Inflammatory macrophage treated with lipopolysaccharide for 4 hours (primary cell): Measurements from ENCODE around the gene NR1D1.
A peak's percentile ranks its signal among the peaks of the same experiment; 100 is the strongest.
"Not testable (repeated sequence)": the region's sequence is repeated elsewhere in the genome, so short reads cannot be mapped to it uniquely, and the experiment has no call there.

ENCODE experiments used
- DNase-seq: peaks from one replicate; pipeline ENCODE4 v3.0.0-alpha.2; 2020

The NR1D1 gene

GRCh38 chr17:40100419-40100668 lies at the start of gene NR1D1:
Gene NR1D1, minus strand, starts transcription at chr17:40100589. Its CDS starts 495 bp downstream, at chr17:40100094.
- no peak for DNase-seq

DNA sequence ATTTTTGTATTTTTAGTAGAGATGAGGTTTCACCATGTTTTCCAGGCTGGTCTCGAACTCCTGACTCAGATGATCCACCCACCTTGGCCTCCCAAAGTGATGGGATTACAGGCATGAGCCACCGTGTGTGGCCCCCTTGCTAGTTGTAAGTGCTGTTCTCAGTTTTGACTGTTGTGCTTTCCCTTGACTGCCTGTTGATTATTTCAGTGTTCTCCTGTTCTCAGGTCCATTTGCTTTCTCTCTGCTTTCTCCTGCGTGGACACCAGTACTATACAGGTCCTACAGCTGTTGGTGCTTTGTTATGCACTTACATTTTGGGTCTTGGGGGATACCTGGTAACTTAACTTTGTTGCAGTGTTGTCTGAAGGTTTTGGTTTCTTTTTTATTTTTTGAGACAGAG lies 48.1 kb upstream of the NR1D1 start:
- no peak for DNase-seq

- no peak for DNase-seq
Observed at GRCh38 chr17:40145476-40145875, 45.1 kb upstream of the NR1D1 start.

DNA sequence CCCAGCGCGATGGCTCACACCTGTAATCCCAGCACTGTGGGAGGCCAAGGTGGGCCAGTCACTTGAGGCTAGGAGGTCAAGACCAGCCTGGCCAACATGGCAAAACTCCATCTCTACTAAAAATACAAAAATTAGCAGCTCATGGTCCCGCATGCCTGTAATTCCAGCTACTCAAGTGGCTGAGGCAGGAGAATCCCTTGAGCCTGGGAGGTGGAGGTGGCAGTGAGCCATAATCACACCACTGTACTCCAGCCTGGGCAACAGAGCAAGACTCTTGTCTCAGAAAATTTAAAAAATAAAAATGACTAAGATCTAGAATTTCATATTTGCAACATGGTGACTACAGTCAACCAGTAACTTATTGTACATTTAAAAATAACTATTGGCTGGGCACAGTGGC lies 42.8 kb upstream of the NR1D1 start:
- not testable (repeated sequence) for DNase-seq

DNA sequence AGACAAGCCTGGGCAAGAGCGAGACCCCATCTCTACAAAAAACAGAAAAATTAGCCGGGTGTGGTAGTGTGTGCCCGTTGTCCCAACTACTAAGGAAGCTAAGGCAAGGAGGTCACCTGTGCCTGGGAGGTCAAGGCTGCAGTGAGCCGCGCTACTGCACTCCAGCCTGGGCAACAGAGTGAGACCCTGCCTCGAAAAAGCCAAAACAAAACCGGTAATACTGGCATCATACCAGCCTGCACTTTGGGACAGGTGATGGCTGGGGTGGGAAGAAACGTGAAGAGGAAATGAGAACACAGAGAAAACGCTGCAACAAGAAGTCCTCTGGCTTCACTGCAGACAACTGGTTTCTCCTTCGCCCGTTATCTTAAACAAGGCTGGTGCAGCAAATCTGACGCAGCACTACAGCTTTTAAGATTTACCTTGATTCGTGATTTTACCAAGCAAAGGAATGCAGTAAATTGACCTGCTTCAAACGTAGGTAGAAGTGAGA lies 39.2 kb upstream of the NR1D1 start:
- no peak for DNase-seq

GRCh38 chr17:40135817-40136216 lies 35.4 kb upstream of the NR1D1 start:
- no peak for DNase-seq

DNA sequence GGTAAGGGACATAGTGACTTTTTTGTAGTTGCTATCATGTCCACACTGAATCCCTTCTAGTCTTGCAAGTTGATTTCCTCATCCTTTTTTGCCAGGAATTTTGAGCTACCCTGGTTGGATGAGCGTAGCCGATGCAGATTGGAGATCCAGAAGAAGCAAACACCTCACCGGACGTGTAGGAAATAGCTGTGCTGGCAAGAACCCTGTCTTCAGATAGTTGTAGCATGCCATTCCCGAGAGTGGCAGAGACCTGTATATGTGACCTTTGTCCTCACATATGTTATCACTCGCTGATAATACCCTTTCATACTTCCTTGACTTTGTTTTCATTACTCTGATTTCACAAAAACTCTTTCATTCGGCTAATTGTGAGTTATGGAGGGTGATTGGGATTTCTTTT lies 33.8 kb upstream of the NR1D1 start:
- no peak for DNase-seq

GRCh38 chr17:40130352-40131042 lies 30.1 kb upstream of the NR1D1 start:
- peak; percentile 94 for DNase-seq

DNA sequence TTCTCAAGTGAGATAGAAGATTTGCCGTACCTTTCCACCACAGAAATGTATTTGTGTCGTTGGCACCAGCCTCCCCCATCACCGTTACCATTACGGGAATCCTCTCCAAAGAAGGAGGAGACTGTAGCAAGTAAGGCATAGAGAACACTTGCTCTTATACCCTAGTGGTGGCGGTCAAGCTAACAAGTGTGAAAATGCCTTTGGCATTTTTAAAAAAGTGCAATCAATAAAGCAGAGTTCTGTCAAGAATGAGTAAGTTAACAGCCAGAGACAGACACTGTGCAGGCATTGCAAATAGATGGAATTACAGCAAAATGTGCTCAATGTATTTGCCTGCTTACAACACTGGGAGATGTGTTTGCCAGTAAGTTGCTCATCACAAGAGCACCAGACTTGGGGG lies 29.1 kb upstream of the NR1D1 start:
- DNase-seq: no peak

DNA sequence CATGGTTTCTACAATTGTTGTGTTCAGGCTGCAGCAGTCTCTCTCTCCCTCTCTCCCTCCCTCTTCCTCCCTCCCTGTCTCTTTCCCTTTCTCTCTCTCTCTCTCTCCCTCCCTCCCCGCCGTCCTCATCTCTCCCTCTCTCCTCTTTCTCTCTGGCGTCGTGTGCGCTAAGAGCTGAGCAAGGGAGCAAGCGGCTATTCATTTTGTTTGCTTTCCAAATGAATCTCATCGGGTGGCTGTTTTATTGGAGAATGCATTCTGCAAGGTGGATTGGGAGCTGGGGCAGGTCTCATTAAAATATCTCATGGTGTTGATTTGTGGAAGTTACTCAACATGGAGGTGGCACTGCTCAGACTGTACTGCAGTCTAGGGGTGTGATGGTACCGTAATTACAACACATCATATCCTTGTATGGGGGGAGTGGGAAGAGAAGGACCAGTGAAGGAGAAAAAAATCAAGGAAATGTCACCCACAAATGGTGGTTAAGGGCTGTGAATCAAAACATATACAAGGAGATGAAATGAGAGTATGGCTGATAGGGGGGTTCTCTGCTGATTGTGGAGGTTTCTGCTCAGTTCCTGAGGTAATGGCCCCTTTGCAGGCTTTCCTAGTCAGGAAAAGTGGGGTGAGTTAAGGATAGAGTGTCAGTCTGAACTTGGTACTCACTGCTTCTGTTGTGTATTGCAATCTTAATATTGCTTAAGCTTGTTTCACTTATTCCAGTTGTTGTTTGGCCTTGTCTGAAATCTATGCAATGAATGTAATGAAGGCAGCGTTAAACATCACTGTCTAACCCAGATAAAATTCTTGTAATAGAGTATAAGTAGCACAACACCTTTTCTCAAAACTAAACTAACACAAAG lies 24.1 kb upstream of the NR1D1 start:
- no peak for DNase-seq

- no peak for DNase-seq
Observed at GRCh38 chr17:40123811-40124114, 23.4 kb upstream of the NR1D1 start.

DNA sequence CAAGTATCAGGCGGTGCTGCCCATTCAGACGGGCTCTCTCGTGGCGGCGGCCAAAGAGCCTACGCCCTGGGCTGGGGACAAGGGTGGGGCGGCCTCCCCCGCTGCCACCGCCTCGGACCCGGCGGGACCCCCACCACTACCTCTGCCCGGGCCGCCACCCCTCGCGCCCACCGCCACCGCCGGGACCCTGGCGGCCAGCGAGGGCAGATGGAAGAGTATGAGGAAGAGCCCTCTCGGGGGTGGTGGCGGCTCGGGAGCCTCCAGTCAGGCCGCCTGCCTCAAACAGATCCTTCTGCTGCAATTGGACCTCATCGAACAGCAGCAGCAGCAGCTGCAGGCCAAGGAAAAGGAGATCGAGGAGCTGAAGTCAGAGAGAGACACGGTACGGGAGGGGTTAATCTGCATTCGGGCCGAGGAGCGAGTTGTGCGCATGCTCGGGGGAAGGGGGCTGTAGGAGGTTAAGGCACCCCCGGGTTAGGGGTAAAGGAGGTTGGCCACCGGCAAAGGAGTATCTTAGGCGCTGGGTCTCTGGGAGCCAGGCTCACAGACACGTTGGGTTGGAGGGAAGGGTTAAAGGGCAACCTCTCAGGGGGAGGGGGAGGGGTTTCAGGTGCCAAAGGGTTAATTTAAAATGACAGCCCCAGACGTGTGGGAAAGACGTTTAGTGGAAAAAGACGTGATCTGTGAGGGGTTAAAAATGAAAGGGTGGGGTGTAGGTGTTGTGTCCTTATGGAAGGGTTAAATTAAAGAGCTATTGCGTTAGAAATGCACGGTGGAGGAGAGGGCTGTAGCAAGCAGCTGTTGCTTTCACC lies 22.8 kb upstream of the NR1D1 start:
- DNase-seq: peak; percentile 39

- peak; percentile 66 for DNase-seq
Observed at GRCh38 chr17:40122136-40122998, 22.0 kb upstream of the NR1D1 start.

DNA sequence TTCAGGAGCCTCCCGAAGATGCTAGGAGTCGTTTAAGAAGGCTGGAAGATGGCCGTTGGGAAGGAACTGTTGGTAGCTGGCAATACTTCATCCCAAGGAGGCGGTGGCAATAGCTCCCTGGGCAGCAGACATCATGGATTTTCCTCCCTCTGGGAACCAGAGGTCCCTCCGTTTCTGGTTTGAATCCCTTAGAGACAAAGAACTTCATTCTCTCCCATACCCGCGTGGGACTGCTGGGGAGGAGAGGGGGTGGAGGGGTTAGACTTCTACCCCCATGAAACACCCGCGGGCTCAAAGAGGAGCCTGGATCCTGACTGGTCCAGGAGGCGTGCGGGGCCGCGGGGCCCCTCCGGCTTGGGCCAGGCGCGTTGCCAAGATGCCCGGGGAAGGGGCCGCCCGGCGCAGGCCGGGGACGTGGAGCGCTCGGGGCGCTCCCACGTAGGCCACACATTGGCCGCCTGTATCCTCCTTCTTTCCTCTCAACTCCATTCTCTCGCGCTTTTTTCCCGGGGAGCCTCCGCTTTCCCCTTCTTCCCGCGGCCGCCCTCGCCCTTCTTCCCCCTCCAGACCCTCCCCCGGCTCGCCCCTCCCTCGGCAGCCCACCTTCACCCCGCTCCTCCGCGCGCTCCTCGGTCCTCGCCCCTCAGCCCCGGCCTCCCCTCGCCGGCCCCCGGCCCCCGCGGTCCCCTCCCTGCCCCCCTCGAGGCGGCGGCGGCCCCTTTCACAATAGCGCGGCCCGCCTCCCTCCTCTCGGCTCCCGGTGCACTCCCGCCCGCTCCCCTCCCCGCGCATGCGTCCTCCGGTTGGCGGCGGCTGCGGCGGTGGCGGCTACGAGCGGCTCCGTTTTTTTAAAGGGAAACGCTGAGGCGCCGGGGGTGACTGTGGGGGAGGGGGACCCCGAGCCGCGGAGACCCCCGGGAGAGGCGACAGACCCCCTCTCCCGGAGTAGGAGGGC lies 21.1 kb upstream of the NR1D1 start, which contains the start of gene MSL1:
TSS of gene MSL1 (plus strand) at position 791 of the 955 bp plus-strand sequence. CDS start 642 bp downstream, outside the sequence.
- peak; percentile 78 for DNase-seq

- DNase-seq: no peak
Observed at GRCh38 chr17:40115101-40115436, 14.7 kb upstream of the NR1D1 start.

DNA sequence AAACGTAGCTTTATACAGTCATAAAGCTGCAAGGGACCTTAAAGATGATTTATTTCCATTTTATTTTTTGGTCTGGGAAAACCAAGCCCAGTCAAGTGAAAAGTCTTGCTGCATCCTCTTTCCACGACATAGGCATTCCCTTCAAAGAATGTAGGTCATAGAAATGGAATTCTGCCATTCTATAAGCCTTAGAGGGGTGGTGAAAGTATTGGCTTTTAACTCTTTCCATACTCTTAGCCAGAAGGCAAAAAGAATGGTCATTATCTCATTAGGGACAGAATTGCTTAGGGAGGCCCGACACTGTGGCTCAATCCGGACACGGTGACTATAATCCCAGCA lies 13.5 kb upstream of the NR1D1 start:
- no peak for DNase-seq

GRCh38 chr17:40113110-40113906 lies 12.9 kb upstream of the NR1D1 start:
- peak; percentile 94 for DNase-seq

GRCh38 chr17:40112718-40113109 lies 12.3 kb upstream of the NR1D1 start:
- DNase-seq: no peak

- DNase-seq: no peak
Observed at GRCh38 chr17:40112191-40112711, 11.9 kb upstream of the NR1D1 start.
